Liver (tissue), 3 donors: ENCODE results near the gene SETBP1.

Source experiments
- ATF3 ChIP-seq: IDR thresholded peaks from 2 replicates; pipeline ENCODE4 v1.6.1; 2016; ENCODE audit warnings: antibody characterized with exemption
- CTCF ChIP-seq: fragments of 150-350 bp; IDR thresholded peaks from 2 replicates; pipeline ENCODE4 v1.5.1; 2017; ENCODE audit warnings: improper control_type of control experiment, low read depth, low read length; ENCODE audit not compliant: missing input control
- EGR1 ChIP-seq, 2 donors: IDR thresholded peaks; 2 replicates each; pipeline ENCODE4 v1.6.1; 2016 to 2018; ENCODE audit warnings: antibody characterized with exemption in 2 of 2, low read depth in 2 of 2
- HNF4A ChIP-seq, 2 donors: conservative IDR thresholded peaks; 2 replicates each; pipeline ENCODE4 v1.6.1; 2016; ENCODE audit warnings: antibody characterized with exemption in 2 of 2, mild to moderate bottlenecking in 2 of 2
- JUND ChIP-seq, 2 donors: IDR thresholded peaks; 2 replicates each; pipeline ENCODE4 v1.6.1; 2016; ENCODE audit warnings: antibody characterized with exemption in 2 of 2
- RAD21 ChIP-seq, 2 donors: IDR thresholded peaks; 2 replicates each; pipeline ENCODE4 v1.6.1; 2016; ENCODE audit warnings: antibody characterized with exemption in 2 of 2, mild to moderate bottlenecking in 2 of 2
- TAF1 ChIP-seq: conservative IDR thresholded peaks from 2 replicates; pipeline ENCODE4 v1.6.1; 2016; ENCODE audit warnings: antibody characterized with exemption, mild to moderate bottlenecking
- TF ChIP-seq, protein P1 (sequence below): IDR thresholded peaks from 2 replicates; pipeline ENCODE4 v1.6.1; 2016; ENCODE audit warnings: antibody characterized with exemption
- TF ChIP-seq, protein P2 (sequence below): IDR thresholded peaks from 2 replicates; pipeline ENCODE4 v1.6.1; 2016; ENCODE audit warnings: antibody characterized with exemption
- TF ChIP-seq, protein P3 (sequence below): IDR thresholded peaks from 2 replicates; pipeline ENCODE4 v1.6.1; 2016; ENCODE audit warnings: antibody characterized with exemption, mild to moderate bottlenecking
- donor health status: healthy.
- donor health status: healthy.

- TF ChIP-seq CTCF (no peak), ATF3 (no peak), TAF1 (no peak), JUND (IDR thresholded peaks at IDR 0.05) (peak in 1 of 2 donors; percentile 14), EGR1 (IDR thresholded peaks at IDR 0.05; ENCODE audit: low read depth in 2 of 2) (no peak), RAD21 (IDR thresholded peaks at IDR 0.05) (no peak), HNF4A (conservative IDR thresholded peaks at IDR 0.05) (no peak)
- TF ChIP-seq, protein P1, sequence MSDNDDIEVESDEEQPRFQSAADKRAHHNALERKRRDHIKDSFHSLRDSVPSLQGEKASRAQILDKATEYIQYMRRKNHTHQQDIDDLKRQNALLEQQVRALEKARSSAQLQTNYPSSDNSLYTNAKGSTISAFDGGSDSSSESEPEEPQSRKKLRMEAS, result no peak
- TF ChIP-seq, protein P2, sequence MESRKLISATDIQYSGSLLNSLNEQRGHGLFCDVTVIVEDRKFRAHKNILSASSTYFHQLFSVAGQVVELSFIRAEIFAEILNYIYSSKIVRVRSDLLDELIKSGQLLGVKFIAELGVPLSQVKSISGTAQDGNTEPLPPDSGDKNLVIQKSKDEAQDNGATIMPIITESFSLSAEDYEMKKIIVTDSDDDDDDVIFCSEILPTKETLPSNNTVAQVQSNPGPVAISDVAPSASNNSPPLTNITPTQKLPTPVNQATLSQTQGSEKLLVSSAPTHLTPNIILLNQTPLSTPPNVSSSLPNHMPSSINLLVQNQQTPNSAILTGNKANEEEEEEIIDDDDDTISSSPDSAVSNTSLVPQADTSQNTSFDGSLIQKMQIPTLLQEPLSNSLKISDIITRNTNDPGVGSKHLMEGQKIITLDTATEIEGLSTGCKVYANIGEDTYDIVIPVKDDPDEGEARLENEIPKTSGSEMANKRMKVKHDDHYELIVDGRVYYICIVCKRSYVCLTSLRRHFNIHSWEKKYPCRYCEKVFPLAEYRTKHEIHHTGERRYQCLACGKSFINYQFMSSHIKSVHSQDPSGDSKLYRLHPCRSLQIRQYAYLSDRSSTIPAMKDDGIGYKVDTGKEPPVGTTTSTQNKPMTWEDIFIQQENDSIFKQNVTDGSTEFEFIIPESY, result no peak
- TF ChIP-seq, protein P3, sequence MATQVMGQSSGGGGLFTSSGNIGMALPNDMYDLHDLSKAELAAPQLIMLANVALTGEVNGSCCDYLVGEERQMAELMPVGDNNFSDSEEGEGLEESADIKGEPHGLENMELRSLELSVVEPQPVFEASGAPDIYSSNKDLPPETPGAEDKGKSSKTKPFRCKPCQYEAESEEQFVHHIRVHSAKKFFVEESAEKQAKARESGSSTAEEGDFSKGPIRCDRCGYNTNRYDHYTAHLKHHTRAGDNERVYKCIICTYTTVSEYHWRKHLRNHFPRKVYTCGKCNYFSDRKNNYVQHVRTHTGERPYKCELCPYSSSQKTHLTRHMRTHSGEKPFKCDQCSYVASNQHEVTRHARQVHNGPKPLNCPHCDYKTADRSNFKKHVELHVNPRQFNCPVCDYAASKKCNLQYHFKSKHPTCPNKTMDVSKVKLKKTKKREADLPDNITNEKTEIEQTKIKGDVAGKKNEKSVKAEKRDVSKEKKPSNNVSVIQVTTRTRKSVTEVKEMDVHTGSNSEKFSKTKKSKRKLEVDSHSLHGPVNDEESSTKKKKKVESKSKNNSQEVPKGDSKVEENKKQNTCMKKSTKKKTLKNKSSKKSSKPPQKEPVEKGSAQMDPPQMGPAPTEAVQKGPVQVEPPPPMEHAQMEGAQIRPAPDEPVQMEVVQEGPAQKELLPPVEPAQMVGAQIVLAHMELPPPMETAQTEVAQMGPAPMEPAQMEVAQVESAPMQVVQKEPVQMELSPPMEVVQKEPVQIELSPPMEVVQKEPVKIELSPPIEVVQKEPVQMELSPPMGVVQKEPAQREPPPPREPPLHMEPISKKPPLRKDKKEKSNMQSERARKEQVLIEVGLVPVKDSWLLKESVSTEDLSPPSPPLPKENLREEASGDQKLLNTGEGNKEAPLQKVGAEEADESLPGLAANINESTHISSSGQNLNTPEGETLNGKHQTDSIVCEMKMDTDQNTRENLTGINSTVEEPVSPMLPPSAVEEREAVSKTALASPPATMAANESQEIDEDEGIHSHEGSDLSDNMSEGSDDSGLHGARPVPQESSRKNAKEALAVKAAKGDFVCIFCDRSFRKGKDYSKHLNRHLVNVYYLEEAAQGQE, result no peak
Measured at GRCh38 chr18:44887227-44887631, 206.5 kb downstream of the SETBP1 start.
